Non-pigmented ciliary epithelial cell (primary cell): ENCODE data around the gene QSER1.
"Not testable (repeated sequence)": the region's sequence is repeated elsewhere in the genome, so short reads cannot be mapped to it uniquely, and the experiment has no call there.

Source experiments
- DNase-seq: peaks from one replicate; pipeline ENCODE4 v3.0.0-alpha.2; 2010; ENCODE audit warnings: low read depth

QSER1 gene

DNA sequence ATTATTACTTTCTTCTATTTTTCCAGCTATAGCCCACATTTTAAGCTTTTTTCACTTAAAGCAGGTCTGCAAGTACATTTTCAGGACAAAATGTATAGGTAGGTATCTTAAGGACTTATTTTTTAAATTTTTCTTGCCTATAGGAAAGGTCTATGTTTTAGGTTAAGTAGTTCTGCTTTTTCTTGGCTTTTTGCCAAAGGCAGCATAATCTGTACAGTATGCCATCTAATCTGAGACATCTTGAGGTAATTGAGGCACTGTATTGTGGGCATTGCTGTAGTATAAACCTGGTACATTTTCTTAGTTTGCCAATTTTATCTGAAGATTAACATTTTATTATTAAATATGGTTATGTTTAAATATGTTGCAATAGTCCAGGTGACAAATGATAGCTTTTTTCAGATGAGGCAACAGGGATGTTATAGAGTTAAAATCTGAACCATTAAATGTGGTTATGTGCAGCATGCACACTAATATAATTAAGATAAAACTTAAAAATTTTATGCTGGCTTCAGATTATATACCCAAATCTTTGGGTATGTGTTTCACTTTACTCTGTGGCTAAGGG, 42.9 kb downstream of the QSER1 start:
- DNase-seq, result no peak

DNA sequence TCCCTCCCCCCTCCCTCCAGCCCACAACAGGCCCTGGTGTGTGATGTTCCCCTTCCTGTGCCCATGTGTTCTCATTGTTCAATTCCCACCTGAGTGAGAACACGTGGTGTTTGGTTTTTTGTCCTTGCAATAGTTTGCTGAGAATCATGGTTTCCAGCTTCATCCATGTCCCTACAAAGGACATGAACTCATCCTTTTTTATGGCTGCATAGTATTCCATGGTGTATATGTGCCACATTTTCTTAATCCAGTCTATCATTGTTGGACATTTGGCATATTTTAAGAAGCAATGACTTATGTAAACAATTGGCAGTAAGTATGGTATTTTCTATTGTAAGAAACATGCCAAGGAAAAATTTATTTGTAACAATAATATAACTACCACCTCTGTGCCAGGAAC, 43.6 kb downstream of the QSER1 start:
- not testable (repeated sequence) for DNase-seq

DNA sequence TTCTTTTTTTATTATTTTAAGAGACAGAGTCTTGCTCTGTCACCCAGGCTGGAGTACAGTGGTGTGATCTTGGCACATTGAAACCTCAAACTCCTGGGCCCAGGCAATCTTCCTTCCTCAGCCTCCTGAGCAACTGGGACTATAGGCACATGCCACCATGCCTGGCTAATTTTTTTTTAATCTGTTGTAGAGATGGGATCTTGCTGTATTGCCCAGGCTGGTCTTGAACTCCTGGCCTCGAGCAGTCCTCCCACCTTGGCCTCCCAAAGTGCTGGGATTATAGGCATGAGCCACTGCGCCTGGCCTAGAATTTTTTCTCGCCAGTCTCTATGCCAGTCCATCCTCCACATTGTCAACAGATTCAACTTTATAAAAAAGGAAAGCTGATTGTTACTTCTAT, 44.7 kb downstream of the QSER1 start:
- DNase-seq, result not testable (repeated sequence)

DNA sequence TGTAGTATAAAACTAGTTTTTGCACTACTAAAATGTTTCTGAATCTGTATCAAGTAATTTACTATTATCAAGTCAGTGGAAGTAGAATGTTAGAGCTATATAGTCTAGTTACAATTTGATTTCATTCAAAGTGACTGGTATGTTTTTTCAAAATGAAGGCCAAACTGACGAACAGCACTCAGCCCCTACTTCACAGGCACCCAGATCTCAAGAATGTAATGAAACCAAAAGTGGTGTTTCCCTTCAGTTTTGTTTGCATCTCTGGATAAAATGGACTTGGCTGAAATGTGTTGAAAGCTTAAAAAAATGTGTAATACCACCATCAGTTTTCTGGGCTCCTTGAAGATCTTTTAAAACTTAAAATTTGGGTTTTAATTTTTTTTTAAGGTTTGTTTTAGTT, 46.4 kb downstream of the QSER1 start:
- DNase-seq, result no peak

DNA sequence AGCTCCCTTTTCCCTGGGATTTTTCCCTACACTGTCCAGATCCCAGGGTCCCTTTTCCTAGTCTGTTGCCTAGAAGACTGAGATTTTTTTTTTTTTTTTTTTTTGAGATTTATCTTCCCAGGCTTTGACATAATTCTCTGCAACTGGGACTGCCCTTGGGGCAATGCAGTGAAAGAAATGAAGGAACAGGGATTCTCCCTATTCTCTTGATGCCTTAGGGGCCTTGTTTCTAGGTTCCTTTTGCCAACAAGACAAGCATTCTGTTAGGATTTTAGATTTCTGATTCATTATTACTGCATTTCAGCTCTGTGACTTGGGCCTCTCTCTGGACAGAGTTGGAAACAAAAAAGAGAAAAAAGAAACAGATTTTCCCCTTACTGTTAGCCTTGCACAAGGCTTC, 47.3 kb downstream of the QSER1 start:
- DNase-seq, result no peak

DNA sequence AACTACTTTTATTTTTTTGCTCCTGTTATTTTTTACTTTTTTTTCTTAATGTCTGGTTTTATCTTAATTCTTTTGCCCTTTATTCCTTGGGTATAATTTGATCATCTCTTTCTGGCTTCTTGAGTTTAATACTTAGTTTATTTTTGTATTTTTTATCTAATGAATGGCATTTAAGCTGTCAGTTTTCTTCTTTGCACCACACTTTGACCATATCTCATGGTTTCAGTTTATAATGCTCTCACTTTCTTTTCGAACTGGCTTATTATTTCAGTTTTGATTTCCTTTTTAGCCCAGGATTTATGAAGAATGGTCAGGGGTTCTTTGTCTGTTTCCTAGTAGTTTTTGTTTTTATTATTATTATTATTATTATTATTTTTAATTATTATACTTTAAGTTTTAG, 48.3 kb downstream of the QSER1 start:
- DNase-seq, result no peak

DNA sequence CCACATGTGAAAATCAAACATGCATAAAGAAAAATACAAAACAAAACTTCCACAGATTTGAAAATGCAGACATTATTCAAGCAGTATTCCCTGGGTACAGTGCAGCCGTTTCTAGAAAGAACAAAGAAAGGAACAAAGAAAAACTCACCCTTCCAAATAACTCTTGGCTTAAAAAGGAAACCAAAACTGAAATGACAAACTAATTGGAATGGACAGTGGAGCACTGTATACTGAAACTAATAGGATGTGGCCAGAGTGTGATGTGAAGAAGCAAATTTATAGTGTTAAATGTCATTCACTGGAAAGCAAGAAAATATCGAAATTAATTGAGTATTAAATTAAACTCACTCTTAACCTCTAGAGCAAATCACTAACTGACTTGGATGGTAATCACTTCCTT, 55.4 kb downstream of the QSER1 start:
- DNase-seq, result no peak

DNA sequence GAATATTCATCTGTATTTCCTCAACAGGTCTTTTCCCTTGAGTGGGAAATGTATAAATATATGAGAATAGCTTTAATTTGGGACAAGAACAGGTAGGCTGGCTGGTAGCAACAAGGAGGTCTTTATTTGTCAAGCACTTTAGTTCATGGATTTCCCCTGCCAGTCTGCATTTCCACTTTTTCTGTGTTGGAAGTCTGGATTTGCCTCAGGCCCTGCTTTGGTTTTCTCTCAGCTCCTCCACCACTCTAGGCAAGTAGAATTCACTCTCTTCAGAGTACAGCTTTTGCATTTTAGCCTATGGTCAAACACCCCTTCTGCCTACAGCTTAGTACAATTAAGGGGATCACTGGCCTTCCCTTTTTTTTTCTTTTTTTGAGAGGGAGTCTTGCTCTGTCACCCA, 57.1 kb downstream of the QSER1 start:
- DNase-seq, result no peak

DNA sequence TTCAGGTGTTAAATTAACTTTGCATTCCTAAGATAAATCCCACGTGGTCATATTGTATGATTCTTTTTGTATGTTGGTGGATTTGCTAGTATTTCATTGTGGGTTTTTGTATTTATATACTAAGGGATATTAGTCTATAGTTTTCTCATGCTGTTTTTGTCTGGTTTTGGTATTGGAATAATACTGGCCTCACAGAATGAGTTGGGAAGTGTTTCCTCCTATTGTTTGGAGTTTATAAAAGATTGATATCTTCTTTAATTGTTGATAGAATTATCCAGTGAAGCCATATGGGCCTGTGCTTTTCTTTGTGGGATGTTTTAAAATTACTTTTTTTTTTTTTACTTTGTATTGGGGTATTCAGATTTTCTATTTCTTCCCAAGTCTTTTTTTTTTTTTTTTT, 59.8 kb downstream of the QSER1 start:
- no peak for DNase-seq

DNA sequence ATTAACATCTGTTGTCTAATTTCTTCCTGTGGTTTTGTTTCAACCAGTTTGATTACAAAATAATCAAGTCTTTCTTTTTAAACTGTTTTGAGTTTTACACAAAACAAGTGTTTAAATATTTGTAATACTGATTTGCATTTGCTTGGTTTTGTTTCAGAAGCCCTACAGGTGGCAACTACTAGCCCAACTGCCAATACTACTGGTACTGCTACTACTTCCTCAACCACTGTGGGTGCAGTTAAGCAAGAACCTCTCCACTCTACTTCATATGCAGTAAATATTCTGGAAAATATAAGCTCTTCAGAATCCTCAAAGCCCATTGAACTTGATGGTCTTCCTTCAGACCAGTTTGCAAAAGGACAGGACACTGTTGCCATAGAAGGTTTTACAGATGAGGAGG, 61.1 kb downstream of the QSER1 start:
- DNase-seq, result no peak

DNA sequence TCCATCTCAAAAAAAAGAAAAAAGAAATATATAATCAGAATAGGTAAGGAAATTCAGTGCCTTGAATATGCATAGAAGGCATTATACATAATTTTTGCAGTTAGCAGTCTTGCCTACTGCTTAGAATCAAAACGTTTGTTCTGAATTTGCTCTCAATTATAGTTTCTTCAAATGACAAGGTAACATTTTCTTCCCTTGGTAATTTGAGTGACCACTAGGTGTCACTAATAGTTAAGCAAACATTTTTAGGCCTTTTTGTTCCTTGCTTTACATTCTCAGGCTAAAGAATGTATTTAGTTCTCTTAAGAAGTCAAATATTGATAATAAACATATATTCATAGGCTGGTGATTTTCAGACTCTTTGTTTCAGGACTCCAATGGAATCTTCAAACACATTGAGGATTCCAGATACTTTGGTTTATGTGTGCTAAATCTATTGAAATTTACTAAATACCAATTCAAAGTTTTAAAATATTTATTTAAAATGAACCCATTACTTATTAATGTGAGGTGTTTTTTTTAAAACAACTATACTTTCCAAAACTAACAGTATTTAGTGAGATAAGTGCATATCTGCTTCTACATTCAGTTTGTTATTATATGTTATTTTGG, 68.0 kb downstream of the QSER1 start:
- peak; percentile 19 for DNase-seq

DNA sequence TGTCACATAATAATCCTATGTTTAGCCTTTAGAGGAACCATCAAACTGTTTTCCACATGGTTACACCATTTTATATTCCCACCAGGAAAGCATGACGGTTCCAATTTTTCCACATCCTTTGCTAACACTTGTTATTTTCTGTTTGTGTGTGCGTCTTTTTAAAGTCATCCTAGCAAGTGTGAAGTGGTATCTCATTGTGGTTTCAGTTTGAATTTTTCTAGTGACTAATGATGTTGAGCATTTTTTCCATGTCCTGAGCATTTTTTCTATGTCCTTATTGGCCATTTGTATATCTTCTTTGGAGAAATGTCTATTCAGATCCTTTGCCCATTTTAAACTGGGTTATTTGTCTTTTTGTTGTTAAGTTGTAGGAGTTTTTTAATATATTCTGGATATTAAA, 69.4 kb downstream of the QSER1 start:
- DNase-seq, result peak; percentile 23

DNA sequence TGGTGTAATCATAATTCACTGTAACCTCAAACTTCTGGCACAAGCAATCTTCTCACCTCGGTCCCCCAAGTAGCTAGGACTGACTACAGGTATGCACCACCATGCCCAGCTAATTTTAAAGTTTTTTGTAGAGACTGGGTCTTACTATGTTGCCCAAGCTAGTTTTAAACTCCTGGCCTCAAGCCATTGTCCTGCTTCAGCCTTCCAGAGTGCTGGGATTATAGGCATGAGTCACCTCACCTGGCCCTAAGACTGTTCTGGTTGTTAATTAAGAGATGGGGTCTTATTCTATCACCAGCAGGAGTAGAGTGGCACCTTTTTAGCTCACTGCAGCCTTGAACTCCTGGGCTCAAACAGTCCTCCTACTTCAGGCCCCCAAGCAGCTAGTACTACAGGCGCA, 71.1 kb downstream of the QSER1 start:
- DNase-seq, result no peak

DNA sequence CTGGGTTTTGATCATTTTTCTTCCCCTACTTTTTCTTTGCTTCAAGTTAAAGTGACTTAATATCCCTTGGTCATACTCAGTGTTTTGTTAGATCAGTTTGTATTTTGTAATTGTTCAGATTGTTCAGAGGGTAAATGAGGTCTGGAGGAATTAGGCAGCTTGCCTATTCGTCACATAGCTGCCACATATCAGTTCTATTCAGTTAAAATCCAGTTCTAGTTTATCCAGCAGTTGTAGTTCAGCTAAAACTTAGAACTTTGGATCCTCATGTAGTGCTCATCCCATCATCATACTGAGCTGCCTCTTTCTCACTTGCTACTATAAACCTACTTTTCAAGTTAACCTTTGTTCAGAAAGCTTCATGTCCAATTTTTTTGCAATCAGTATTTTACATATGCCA, 75.9 kb downstream of the QSER1 start:
- no peak for DNase-seq

DNA sequence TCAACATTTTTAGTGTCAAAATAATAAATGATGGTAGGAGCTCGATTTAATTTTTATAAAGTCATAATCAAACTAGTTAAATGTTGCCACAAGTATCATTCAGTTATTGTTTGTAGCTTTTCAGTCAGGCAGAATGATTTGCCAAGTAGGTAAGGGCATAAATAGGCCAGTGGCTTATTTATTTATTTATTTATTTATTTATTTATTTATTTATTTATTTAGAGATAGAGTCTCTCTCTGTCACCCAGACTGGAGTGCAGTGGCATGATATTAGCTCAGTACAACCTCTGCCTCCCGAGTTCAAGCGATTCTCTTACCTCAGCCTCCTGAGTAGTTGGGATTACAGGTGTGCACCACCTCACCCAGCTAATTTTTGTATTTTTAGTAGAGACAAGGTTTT, 79.6 kb downstream of the QSER1 start:
- not testable (repeated sequence) for DNase-seq

DNA sequence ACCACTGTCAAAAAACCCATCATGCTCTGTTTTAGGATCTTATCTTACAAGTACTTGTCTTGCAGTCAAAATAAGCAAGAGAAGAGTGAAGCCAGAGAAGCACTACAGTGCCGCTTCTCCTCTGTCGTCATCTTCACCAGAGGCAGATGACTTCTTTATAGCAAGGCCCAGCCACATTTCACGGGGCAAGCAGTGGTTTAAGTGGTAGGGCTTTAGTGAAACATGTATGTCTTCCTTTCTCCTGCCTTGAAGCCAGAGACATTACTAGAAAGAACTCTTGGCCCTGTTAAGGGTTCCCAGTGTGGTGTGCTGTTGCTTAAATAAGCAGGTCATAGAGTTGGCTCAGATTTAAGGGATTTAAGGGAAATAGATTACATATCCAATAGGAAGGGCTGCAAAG, 80.2 kb downstream of the QSER1 start:
- no peak for DNase-seq

DNA sequence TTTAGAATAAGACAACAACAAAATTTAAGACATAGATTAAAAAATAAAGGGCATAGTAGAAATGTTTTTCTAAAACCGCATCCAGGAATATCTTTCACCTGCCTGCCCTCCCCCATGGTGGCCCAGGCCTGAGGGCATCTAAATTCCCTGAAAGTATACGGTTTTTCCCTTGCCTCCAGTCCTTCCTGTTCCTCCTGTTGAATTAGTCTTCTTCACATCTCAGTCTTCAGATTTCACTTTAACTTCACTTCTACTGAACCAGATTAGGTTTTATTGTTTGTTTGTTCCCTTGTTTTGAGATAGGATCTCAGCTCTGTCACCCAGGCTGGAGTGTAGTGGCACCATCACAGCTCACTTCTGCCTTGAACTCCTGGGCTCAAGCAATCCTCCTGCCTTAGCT, 90.0 kb downstream of the QSER1 start:
- no peak for DNase-seq

DNA sequence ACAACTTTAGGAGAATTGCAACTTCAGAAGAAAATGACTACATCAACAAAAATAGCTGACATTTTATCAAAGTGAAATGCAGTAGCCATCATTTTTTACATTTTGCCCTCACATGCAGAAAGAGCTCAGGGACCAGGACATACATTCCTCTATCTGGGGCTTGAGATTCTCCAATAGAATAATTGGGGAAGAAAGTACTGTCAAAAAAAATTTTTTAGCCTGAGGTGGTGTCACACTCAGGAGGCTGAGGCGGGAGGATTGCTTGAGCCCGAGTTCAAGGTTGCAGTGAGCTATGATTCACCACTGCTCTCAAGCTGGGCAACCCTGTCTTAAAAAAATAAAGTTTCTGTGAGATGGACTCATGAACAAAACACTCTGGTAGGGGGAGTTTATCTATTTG, 90.9 kb downstream of the QSER1 start:
- DNase-seq, result no peak

DNA sequence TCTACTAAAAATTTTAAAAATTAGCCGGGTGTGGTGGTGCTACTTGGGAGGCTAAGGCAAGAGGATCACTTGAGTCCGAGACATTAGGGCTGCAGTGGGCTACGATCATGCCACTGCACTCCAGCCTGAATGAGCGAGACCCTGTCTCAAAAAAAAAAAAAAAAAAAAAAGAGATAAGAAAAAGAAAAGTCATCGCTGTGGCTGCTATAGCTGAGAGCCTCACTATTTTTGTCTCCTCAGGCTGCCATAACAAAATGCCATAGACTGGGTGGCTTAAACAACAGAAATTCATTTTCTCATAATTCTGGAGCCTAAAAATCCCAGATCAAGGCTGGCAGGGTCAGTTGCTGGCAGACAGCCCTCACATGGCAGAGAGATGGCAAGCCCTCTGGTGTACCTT, 93.0 kb downstream of the QSER1 start:
- no peak for DNase-seq

DNA sequence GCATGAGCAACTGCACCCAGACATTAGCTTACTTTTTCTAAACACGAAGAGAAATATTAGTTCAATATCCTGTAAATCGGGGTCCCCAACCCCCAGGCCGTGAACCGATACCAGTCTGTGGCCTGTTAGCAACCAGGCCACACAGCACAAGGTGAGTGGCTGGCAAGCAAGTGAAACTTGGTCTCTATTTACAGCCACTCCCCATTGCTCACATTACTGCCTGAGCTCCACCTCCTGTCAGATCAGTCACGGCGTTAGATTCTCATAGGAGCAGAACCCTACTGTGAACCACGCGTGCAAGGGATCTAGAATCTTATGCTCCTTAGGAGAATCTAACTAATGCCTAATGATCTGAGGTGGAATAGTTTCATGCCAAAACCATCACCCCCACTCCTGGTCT, 95.2 kb downstream of the QSER1 start:
- DNase-seq, result no peak

DNA sequence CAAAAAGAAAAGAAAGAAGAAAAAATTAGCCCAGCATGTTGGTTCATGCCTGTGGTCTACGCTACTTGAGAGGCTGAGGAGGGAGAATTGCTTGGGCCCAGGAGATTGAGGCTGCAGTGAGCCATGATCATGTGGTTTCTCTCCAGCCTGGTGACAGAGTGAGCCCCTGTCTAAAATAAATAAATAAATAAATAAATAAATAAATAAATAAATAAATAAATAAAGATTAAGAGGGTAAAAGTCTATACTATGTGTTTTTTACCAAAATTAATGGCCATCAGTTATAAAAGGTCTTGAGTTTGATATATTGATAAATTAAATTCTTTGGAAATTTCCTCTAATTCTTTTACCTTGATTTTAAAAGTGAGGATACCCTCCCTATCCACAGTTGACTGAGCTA, 97.9 kb downstream of the QSER1 start:
- no peak for DNase-seq

DNA sequence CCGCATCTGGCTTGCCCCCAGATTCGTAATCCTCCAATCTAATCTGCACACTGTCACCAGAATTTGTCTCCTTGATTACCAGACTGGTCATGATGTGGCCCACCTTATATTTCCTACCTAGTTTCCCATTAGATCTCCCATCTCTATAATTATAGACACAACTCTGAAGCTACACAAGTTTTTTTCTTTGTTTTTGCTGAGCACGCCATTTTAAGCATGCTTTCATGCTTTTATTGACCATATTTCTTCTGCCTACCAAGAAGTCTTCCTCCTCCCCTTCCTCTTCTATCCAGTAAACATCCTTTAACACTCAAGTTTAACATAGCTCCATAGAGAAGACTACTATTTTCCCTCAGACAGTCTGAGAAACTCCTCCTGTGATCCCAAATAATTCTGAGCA, 98.8 kb downstream of the QSER1 start:
- DNase-seq, result no peak

DNA sequence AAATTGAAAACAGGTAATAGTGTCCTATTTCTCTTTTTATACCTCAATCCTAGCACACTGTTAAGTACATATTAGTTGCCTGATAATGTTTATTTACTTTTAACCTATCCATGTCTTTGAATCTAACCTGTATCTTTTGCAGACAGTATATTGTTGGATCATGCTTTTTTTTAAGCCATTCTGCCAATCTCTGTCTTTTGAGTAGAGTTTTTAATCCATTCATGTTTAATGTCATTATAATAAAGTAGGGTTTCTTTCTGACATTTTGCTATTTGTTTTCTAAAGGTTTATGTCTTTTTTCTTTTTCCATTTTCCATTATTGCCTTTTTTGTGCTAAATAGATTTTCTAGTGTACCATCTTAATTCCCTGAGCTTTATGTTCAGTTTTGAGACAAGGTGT, 99.3 kb downstream of the QSER1 start:
- DNase-seq, result no peak

DNA sequence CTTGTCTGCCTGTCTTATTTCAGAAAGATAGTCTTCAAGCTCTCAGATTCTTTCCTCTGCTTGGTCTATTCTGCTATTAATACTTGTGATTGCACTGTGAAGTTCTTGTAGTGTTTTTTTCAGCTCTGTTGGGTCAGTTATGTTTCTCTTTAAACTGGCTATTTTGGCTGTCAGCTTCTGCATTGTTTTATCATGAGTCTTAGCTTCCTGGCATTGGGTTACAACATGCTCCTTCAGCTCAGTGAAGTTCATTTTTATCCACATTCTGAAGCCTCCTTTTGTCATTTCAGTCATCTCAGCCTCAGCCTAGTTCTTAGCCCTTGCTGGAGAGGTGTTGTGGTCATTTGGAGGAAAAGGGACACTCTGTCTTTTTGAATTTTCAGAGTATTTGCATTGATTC, 107.6 kb downstream of the QSER1 start:
- DNase-seq, result peak; percentile 71

DNA sequence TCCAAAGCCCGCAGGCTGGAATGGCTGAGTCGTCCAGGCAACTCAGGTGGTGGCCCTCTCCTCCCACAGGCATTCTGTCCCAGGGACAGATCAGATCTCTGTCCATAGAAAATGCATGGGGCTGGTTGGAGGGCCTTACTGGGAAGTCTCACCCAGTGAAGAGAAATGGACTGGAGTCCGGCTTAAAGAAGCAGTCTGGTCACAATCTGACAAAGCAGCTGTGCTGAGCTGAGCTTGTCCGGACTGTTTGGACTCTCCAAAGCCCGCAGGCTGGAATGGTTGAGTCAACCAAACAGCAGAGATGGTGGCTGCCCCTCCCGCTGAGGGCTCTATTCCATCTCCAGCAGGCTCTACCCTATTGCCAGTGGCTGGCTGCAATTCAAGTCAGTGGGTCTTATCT, 108.7 kb downstream of the QSER1 start:
- DNase-seq, result no peak
